Measurements from ENCODE around the gene DDN. TPM values are rescaled to one million over a fixed set of nuclear protein-coding genes. Genes with fewer than 3 reads are reported as not detected.

DDN gene
- total and polyA plus RNA-seq, 12 donors, result 0.08 to 2.2 (median 0.43) TPM; not detected in 1

DNA sequence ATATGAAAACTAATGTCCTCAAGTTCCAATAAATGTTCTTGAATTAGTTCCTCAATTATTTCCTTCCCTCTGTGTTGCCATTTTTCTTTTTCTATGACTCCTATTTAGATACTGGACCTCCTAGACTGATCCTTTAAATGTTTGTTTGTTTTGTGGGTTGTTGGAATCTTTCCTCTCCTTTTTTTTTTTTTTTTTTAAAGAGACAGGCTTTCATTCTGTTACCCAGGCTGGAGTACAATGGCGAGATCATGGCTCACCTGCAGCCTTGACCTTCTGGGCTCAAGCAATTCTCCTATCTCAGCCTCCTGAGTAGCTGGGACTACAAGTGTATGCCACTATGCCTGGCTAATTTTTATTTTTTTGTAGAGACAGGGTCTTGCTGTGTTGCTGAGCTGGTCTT, 9.8 kb upstream of the DDN start:
- 45 to 66% (median 52%) methylated on average over 1 of the region's 1 CpG for WGBS, 4 donors
- intact Hi-C loops (cut with DNase I), result no loop called here
- Histone ChIP-seq H3K36me3 (replicated peaks in 1 of 2) (peaks cover 0 to 36% of the 10 kb centered on the region in 2 donors), H3K9me3 (replicated peaks in 1 of 3) (no peaks in the 10 kb centered on the region), H3K27ac (no peak overlapping the region), H3K27me3 (no peaks in the 10 kb centered on the region), H3K4me1 (replicated peaks in 1 of 2) (peaks cover 17% of the 10 kb centered on the region in 2 donors), H3K4me3 (no peak overlapping the region)
- TF ChIP-seq, protein P1, sequence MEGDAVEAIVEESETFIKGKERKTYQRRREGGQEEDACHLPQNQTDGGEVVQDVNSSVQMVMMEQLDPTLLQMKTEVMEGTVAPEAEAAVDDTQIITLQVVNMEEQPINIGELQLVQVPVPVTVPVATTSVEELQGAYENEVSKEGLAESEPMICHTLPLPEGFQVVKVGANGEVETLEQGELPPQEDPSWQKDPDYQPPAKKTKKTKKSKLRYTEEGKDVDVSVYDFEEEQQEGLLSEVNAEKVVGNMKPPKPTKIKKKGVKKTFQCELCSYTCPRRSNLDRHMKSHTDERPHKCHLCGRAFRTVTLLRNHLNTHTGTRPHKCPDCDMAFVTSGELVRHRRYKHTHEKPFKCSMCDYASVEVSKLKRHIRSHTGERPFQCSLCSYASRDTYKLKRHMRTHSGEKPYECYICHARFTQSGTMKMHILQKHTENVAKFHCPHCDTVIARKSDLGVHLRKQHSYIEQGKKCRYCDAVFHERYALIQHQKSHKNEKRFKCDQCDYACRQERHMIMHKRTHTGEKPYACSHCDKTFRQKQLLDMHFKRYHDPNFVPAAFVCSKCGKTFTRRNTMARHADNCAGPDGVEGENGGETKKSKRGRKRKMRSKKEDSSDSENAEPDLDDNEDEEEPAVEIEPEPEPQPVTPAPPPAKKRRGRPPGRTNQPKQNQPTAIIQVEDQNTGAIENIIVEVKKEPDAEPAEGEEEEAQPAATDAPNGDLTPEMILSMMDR (IDR thresholded peaks at IDR 0.05), result no peak
- TF ChIP-seq POLR2A (IDR thresholded peaks at IDR 0.05), result no peak
- DNase-seq, result peak in 1 of 7 donors; percentile 28

DNA sequence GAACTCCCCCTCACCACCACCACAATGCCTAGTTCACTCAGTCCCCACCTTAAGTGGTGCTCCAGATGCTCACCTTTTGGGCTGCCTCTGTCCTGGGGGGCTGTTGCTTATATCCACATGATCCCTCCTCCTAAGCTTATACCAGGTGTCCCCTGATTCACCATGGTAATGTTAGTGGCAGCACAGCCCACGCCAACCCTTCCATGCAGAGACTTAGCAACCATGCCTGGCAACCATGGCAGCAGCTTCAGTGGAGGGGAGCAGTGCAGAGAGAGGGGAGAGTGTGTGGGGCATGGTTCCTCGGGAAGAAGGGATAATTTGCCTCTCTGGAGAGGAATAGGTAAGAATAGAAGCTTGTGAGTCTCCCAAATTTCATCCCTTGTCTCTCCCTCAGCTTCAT, 1.2 kb upstream of the DDN start:
- TF ChIP-seq POLR2A (IDR thresholded peaks at IDR 0.05), result no peak
- TF ChIP-seq, protein P1 (IDR thresholded peaks at IDR 0.05), result no peak
- 84 to 100% (median 94%) methylated on average over 2 of the region's 2 CpGs for WGBS, 4 donors
- DNase-seq, result no peak
- H3K4me3 ChIP-seq, result peak overlapping the region in 1 of 4 donors; percentile 71
- H3K27me3 ChIP-seq, result no peaks in the 10 kb centered on the region
- H3K9me3 ChIP-seq (replicated peaks in 1 of 3), result no peaks in the 10 kb centered on the region
- peaks cover 24 to 34% of the 10 kb centered on the region in 2 donors for H3K4me1 ChIP-seq (replicated peaks in 1 of 2)
- intact Hi-C loops (cut with DNase I), result no loop called here
- no peak overlapping the region for H3K27ac ChIP-seq
- H3K36me3 ChIP-seq (replicated peaks in 1 of 2), result peaks cover 0 to 42% of the 10 kb centered on the region in 2 donors

DNA sequence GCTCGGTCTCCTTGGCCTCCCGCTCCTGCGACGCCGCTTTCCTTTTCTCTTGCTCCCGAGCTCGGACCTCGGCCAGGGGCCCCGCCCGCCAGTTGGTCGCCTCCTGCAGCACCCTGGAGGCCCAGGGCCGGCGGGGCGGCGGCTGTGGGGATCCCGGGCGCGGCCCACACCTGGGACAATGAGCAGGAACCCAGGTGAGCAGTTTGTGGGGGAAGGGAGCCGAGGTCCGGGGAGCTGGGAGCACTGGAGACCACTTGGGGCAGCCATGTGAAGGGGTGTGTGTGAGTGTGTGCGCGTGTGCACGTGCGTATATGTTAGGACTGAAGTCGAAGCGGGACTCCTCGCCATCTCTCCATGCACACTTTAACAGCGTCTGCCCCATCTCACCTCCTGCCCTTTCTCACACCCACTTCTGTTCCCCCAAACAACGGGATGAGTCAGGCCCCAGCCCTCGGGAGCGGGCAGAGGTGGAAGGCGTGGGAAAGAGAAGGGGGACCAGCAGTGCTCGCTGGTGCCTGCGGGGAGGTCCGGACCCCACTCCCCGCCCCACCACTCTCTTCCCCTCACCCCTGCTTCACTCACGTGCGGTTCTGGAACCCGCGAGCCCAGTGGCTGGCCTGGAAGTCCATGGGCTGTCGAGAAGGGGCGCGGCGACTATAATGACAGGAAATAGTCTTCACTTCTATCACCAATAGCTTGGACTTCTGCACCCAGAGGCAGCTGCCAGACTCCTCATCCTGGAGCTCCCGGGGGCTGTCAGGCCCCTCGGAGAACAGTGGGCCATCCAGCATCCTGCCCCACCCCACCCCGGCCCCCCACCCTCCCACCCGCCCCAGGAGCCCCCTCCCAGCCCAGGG, 450 bp downstream of the DDN start:
- peaks cover 7% of the 10 kb centered on the region for H3K27me3 ChIP-seq
- peaks cover 0 to 29% of the 10 kb centered on the region in 2 donors for H3K36me3 ChIP-seq (replicated peaks in 1 of 2)
- intact Hi-C loops (cut with DNase I), result no loop called here
- 0 to 1% (median 1%) methylated on average over 1 to 48 of the region's 48 CpGs for WGBS, 4 donors
- peaks cover 34 to 40% of the 10 kb centered on the region in 2 donors for H3K4me1 ChIP-seq (replicated peaks in 1 of 2)
- peak overlapping the region in 2 of 4 donors; percentile 36 to 71 for H3K4me3 ChIP-seq
- DNase-seq, result peak in 3 of 7 donors; percentile 40 to 42 (median 41)
- peak overlapping the region in 1 of 5 donors; percentile 40 for H3K27ac ChIP-seq
- no peaks in the 10 kb centered on the region for H3K9me3 ChIP-seq (replicated peaks in 1 of 3)
- TF ChIP-seq, protein P1 (IDR thresholded peaks at IDR 0.05), result no peak
- no peak for TF ChIP-seq POLR2A (IDR thresholded peaks at IDR 0.05)

DNA sequence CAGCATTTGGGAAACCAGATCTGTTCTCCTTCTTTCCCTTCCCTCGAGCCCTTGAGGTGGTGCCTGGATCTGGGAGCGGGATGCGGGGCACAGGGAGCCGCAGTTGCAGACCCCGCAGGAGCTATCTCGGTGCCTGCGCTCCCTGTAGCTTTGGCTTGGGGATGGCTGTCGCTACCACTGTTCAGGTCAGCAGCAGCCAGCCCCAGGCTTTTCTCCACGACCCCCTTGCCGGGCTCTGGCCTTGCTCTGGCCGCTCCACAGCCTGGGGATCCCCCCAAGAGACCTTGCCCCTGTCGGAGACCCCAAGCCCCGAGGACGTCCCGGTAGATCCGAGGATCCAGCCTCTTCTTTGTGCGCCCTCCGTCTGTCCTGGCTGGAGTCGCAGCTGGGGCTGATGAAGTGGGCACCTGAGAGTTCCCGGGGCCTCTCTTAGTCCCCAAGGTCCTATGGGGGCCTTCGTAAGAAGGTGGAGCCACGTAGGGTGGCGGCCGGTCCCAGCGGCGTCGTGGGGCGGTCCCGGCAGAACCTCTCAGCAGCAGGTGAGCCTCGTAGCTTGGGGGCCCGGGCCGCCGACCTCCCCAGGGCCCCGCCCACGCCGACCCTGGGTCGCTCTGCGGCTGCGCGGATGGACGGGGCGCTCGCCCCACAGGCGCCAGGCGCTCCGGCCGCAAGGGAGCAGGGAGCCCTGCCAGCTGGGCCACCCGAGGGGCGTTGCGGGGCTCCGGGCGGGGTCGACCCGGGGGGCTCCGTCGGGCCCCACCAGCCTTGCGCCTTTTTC, 1.3 kb downstream of the DDN start:
- DNase-seq, result peak in 1 of 7 donors; percentile 20
- H3K4me1 ChIP-seq (replicated peaks in 1 of 2), result peaks cover 34 to 40% of the 10 kb centered on the region in 2 donors
- H3K27me3 ChIP-seq, result peaks cover 7% of the 10 kb centered on the region
- peak overlapping the region in 2 of 4 donors; percentile 36 to 71 for H3K4me3 ChIP-seq
- H3K9me3 ChIP-seq (replicated peaks in 1 of 3), result no peaks in the 10 kb centered on the region
- H3K27ac ChIP-seq, result no peak overlapping the region
- peaks cover 0 to 21% of the 10 kb centered on the region in 2 donors for H3K36me3 ChIP-seq (replicated peaks in 1 of 2)
- TF ChIP-seq POLR2A (IDR thresholded peaks at IDR 0.05), result no peak
- WGBS, 4 donors, result 10 to 16% (median 12%) methylated on average over 5 to 57 of the region's 57 CpGs
- intact Hi-C loops (cut with DNase I), result no loop called here
